ENCODE data around the gene PGBD5.

The PGBD5 gene

DNA sequence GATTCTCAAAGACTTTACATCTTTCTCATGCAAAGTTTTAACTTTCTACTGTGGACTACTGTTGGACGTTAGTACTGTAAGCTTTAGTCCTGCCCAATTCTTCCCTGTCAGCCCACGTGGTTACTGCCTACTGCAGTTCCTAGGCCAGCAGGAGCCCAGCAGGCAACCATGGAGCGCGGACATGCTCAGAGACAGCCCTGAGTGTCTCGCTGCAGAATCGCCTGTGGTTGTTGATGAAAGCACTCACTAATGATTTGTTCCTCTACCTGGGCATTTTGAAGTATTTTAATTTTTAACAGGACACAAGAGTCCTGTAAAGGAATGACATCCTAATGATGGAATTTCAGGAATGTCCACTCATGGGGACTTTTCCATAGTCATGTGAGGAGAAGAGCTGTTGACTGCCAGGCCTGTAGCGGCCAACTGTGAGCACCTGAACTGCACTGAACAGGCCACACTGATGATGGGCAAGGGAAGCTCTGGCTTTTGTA lies 44.1 kb downstream of the PGBD5 start:
- TF ChIP-seq CSDC2 (CRISPR knock-in tag; IDR thresholded peaks at IDR 0.05) (no peak), ZNF565 (CRISPR knock-in tag; conservative IDR thresholded peaks at IDR 0.05; ENCODE audit: low read depth) (no peak), ZNF8 (CRISPR knock-in tag; IDR thresholded peaks at IDR 0.05) (no peak)
- TF ChIP-seq, protein P1, sequence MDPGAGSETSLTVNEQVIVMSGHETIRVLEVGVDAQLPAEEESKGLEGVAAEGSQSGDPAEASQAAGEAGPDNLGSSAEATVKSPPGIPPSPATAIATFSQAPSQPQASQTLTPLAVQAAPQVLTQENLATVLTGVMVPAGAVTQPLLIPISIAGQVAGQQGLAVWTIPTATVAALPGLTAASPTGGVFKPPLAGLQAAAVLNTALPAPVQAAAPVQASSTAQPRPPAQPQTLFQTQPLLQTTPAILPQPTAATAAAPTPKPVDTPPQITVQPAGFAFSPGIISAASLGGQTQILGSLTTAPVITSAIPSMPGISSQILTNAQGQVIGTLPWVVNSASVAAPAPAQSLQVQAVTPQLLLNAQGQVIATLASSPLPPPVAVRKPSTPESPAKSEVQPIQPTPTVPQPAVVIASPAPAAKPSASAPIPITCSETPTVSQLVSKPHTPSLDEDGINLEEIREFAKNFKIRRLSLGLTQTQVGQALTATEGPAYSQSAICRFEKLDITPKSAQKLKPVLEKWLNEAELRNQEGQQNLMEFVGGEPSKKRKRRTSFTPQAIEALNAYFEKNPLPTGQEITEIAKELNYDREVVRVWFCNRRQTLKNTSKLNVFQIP (CRISPR knock-in tag; IDR thresholded peaks at IDR 0.05; ENCODE audit: borderline replicate concordance, low read depth) = no peak
- ATAC-seq = no peak

DNA sequence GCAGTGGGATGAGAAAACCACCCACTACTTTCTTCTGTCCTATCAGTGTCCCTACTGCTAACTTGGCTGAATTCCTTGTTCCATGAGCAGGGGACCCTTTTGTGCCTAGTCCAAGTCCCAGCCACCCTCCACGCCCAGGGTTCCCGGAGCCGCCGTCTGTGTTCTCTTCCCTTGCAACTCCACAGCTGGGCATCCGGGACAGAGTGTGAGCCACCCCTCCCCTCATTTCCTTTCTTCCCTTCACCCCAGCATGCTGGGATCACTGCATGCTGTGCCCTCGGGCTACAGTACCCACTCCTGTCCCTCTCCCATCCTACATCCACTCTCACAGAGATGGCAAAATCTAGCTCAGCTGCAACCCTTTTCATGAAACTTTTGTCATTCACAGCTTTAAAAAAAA lies 44.5 kb downstream of the PGBD5 start:
- ATAC-seq = no peak
- TF ChIP-seq SNAI2 (CRISPR knock-in tag; IDR thresholded peaks at IDR 0.05) = no peak
- TF ChIP-seq ZNF70 (CRISPR knock-in tag; IDR thresholded peaks at IDR 0.05) = no peak
- no peak for TF ChIP-seq CSDC2 (CRISPR knock-in tag; IDR thresholded peaks at IDR 0.05)
- no peak for TF ChIP-seq ESRRG (CRISPR knock-in tag; IDR thresholded peaks at IDR 0.05)
- no peak for TF ChIP-seq TSHZ2 (CRISPR knock-in tag; IDR thresholded peaks at IDR 0.05)
- no peak for TF ChIP-seq ZNF8 (CRISPR knock-in tag; IDR thresholded peaks at IDR 0.05)
- TF ChIP-seq GLIS3 (CRISPR knock-in tag; IDR thresholded peaks at IDR 0.05) = no peak
- no peak for TF ChIP-seq PPARA (CRISPR knock-in tag; IDR thresholded peaks at IDR 0.05; ENCODE audit: borderline replicate concordance)
- no peak for TF ChIP-seq BACH2 (CRISPR knock-in tag; IDR thresholded peaks at IDR 0.05; ENCODE audit: borderline replicate concordance)
- TF ChIP-seq PATZ1 (CRISPR knock-in tag; IDR thresholded peaks at IDR 0.05; ENCODE audit: borderline replicate concordance) = no peak
- TF ChIP-seq, protein P2, sequence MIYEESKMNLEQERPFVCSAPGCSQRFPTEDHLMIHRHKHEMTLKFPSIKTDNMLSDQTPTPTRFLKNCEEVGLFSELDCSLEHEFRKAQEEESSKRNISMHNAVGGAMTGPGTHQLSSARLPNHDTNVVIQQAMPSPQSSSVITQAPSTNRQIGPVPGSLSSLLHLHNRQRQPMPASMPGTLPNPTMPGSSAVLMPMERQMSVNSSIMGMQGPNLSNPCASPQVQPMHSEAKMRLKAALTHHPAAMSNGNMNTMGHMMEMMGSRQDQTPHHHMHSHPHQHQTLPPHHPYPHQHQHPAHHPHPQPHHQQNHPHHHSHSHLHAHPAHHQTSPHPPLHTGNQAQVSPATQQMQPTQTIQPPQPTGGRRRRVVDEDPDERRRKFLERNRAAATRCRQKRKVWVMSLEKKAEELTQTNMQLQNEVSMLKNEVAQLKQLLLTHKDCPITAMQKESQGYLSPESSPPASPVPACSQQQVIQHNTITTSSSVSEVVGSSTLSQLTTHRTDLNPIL (CRISPR knock-in tag; IDR thresholded peaks at IDR 0.05; ENCODE audit: low read depth) = no peak
- TF ChIP-seq, protein P1 (CRISPR knock-in tag; IDR thresholded peaks at IDR 0.05; ENCODE audit: borderline replicate concordance, low read depth) = no peak
- TF ChIP-seq OSR1 (CRISPR knock-in tag; IDR thresholded peaks at IDR 0.05) = no peak
- no peak for TF ChIP-seq RARB (CRISPR knock-in tag; IDR thresholded peaks at IDR 0.05)
- TF ChIP-seq ZFP30 (CRISPR knock-in tag; IDR thresholded peaks at IDR 0.05) = no peak
- no peak for TF ChIP-seq CSRNP3 (CRISPR knock-in tag; IDR thresholded peaks at IDR 0.05)
- no peak for TF ChIP-seq ZNF565 (CRISPR knock-in tag; conservative IDR thresholded peaks at IDR 0.05; ENCODE audit: low read depth)
- TF ChIP-seq ZC3H10 (CRISPR knock-in tag; IDR thresholded peaks at IDR 0.05) = no peak
- no peak for TF ChIP-seq TOX (CRISPR knock-in tag; IDR thresholded peaks at IDR 0.05; ENCODE audit: borderline replicate concordance)
- TF ChIP-seq ZFP3 (CRISPR knock-in tag; IDR thresholded peaks at IDR 0.05) = no peak

Measured in SK-N-SH treated with all-trans-retinoic acid at 6 μM for 48 hours (cell line).